Lung (tissue), 12 donors: ENCODE data around the gene GRIP1. TPM values are rescaled to one million over a fixed set of nuclear protein-coding genes. Genes with fewer than 3 reads are reported as not detected.

Experiments used
- ATAC-seq: fragments of 200-7000 bp; cut with Tn5 transposase; one replicate; pipeline ENCODE4 v1.9.1; 2020; ENCODE audit warnings: moderate number of reproducible peaks; ENCODE audit not compliant: insufficient read depth, low FRiP score
- DNase-seq, 3 donors: peaks; one replicate each; pipeline ENCODE4 v3.0.0-alpha.2; 2013 to 2017
- H3K27ac ChIP-seq, 2 donors: one replicate each; pipeline ENCODE4 v1.5.1; 2013; ENCODE audit warnings: mild to moderate bottlenecking in 2 of 2, moderate library complexity in 2 of 2, control low read depth in 1 of 2, inconsistent platforms in 1 of 2, low read depth in 1 of 2, low read length in 1 of 2
- H3K27me3 ChIP-seq, 3 donors: one replicate each; pipeline ENCODE4 v1.5.1; 2013; ENCODE audit warnings: low read length in 2 of 3; ENCODE audit not compliant: control insufficient read depth in 3 of 3, insufficient read depth in 3 of 3
- H3K36me3 ChIP-seq, 4 donors: one replicate each; pipeline ENCODE4 v1.5.1; 2013; ENCODE audit warnings: low read length in 4 of 4, mild to moderate bottlenecking in 1 of 4, moderate library complexity in 1 of 4; ENCODE audit not compliant: control insufficient read depth in 4 of 4, insufficient read depth in 4 of 4
- H3K4me1 ChIP-seq, 5 donors: one replicate each; pipeline ENCODE4 v1.5.1; 2013; ENCODE audit warnings: low read length in 5 of 5, mild to moderate bottlenecking in 2 of 5, moderate library complexity in 1 of 5; ENCODE audit not compliant: control insufficient read depth in 5 of 5, insufficient read depth in 5 of 5
- H3K4me3 ChIP-seq: one replicate; pipeline ENCODE4 v1.5.1; 2013; ENCODE audit warnings: mild to moderate bottlenecking, control low read depth, moderate library complexity
- H3K9ac ChIP-seq, 2 donors: one replicate each; pipeline ENCODE4 v1.5.1; 2013; ENCODE audit warnings: low read length in 2 of 2, control low read depth in 1 of 2; ENCODE audit not compliant: insufficient read depth in 1 of 2
- H3K9me3 ChIP-seq, 4 donors: one replicate each; pipeline ENCODE4 v1.5.1; 2013; ENCODE audit warnings: low read length in 3 of 4, mild to moderate bottlenecking in 1 of 4, moderate library complexity in 1 of 4; ENCODE audit not compliant: control insufficient read depth in 4 of 4, insufficient read depth in 3 of 4
- CTCF ChIP-seq: IDR thresholded peaks from 2 replicates; pipeline ENCODE4 v1.5.1; 2012; ENCODE audit warnings: mild to moderate bottlenecking; ENCODE audit errors: control extremely low read depth, extremely low read depth
- WGBS, 2 donors: extraction: QIAGEN DNeasy Blood & Tissue Kit; methylation state at CpG; one replicate each; pipeline ENCODE4 v1.1.7; 2013; 5-methylcytosine and 5-hydroxymethylcytosine counted together
- polyA plus RNA-seq, 2 donors: library from polyadenylated mRNA; stranded (reverse); fragments of 200-250 nt; gene quantifications; one replicate each; pipeline ENCODE4 v1.2.1, GENCODE V29; 2013
- total RNA-seq, 2 donors: library from RNA; depleted of rRNA in 1 of 2; stranded (reverse); fragments of >200 nt in 1 of 2; gene quantifications; one replicate each; pipeline ENCODE4 v1.2.1, GENCODE V29; 2014 to 2021
- donor health status: control.
- donor health status: control.
- donor health status: Bipolar disorder and iron deficiency.
- donor health status: healthy.
- donor health status: DM: yes; HTN: yes; CAD: no.

Gene GRIP1
- total and polyA plus RNA-seq, 4 donors: 0.20 to 3.6 (median 0.83) TPM

- no peaks in the 10 kb centered on the region for H3K9me3 ChIP-seq
- no peak overlapping the region for H3K9ac ChIP-seq
- no peak for TF ChIP-seq CTCF
- H3K4me3 ChIP-seq: no peak overlapping the region
- ATAC-seq (no peak), DNase-seq (peak in 2 of 3 donors; percentile 22 to 33)
- WGBS, 2 donors: 15 to 54% methylated on average over 1 of the region's 1 CpG
- no peaks in the 10 kb centered on the region for H3K27me3 ChIP-seq
- H3K27ac ChIP-seq: no peak overlapping the region
- peaks cover 0 to 16% (median 2%) of the 10 kb centered on the region in 5 donors for H3K4me1 ChIP-seq
- no peaks in the 10 kb centered on the region for H3K36me3 ChIP-seq
Measured at GRCh38 chr12:66662729-66663128, 16.1 kb downstream of the GRIP1 start.

- no peak overlapping the region for H3K4me3 ChIP-seq
Measured at GRCh38 chr12:66662179-66662578, 16.7 kb downstream of the GRIP1 start.

GRCh38 chr12:66661357-66661756 lies 17.5 kb downstream of the GRIP1 start:
- 70 to 72% methylated on average over 2 of the region's 2 CpGs for WGBS, 2 donors
- Histone ChIP-seq H3K9me3 (no peaks in the 10 kb centered on the region), H3K4me3 (no peak overlapping the region), H3K27ac (no peak overlapping the region), H3K4me1 (peaks cover 0 to 16% (median 2%) of the 10 kb centered on the region in 5 donors), H3K27me3 (no peaks in the 10 kb centered on the region), H3K9ac (no peak overlapping the region), H3K36me3 (no peaks in the 10 kb centered on the region)
- no peak for TF ChIP-seq CTCF
- DNase-seq (no peak), ATAC-seq (no peak)

More at GRCh38 chr12:66662179-66662578, 16.7 kb downstream of the GRIP1 start:
- H3K36me3 ChIP-seq: no peaks in the 10 kb centered on the region
- no peaks in the 10 kb centered on the region for H3K27me3 ChIP-seq
- no peak overlapping the region for H3K27ac ChIP-seq
- DNase-seq (peak in 2 of 3 donors; percentile 16 to 44), ATAC-seq (no peak)
- peaks cover 0 to 16% (median 2%) of the 10 kb centered on the region in 5 donors for H3K4me1 ChIP-seq
- no peaks in the 10 kb centered on the region for H3K9me3 ChIP-seq
- no peak for TF ChIP-seq CTCF
- no peak overlapping the region for H3K9ac ChIP-seq

GRCh38 chr12:66653796-66654195 lies 25.1 kb downstream of the GRIP1 start:
- Histone ChIP-seq H3K36me3 (no peaks in the 10 kb centered on the region), H3K27ac (no peak overlapping the region), H3K9me3 (no peaks in the 10 kb centered on the region), H3K9ac (no peak overlapping the region), H3K4me3 (no peak overlapping the region), H3K4me1 (peaks cover 0 to 2% (median 0%) of the 10 kb centered on the region in 5 donors), H3K27me3 (no peaks in the 10 kb centered on the region)
- no peak for DNase-seq
- 46 to 72% methylated on average over 1 of the region's 1 CpG for WGBS, 2 donors
- TF ChIP-seq CTCF: no peak
- no peak for ATAC-seq
